WTC11 (cell line): ENCODE measurements around the gene PPP1R14B.

Source experiments
- MXD4 ChIP-seq: fragments of 250-450 bp; sonication (Bioruptor Pico); IDR thresholded peaks from 2 replicates; pipeline ENCODE4 v1.8.0; 2021; ENCODE audit warnings: mild to moderate bottlenecking, moderate library complexity, borderline replicate concordance
- MYBL2 ChIP-seq: sonication (generic); formaldehyde crosslinking; IDR thresholded peaks from 2 replicates; pipeline ENCODE4 v1.8.1; 2023; ENCODE audit warnings: mild to moderate bottlenecking, moderate library complexity, missing genetic modification reagents
- NFE2L1 ChIP-seq: sonication (generic); formaldehyde crosslinking; IDR thresholded peaks from 2 replicates; pipeline ENCODE4 v1.8.1; 2023; ENCODE audit warnings: missing genetic modification reagents
- NR1H2 ChIP-seq: sonication (generic); formaldehyde crosslinking; IDR thresholded peaks from 2 replicates; pipeline ENCODE4 v1.9.0; 2021; ENCODE audit warnings: mild to moderate bottlenecking, moderate library complexity, missing genetic modification reagents
- SMAD3 ChIP-seq: sonication (generic); formaldehyde crosslinking; IDR thresholded peaks from 2 replicates; pipeline ENCODE4 v1.8.0; 2022; ENCODE audit warnings: missing genetic modification reagents, mild to moderate bottlenecking, borderline replicate concordance
- SP1 ChIP-seq: sonication (generic); formaldehyde crosslinking; conservative IDR thresholded peaks from 2 replicates; pipeline ENCODE4 v1.8.1; 2022; ENCODE audit warnings: missing genetic modification reagents
- ZNF232 ChIP-seq: sonication (generic); formaldehyde crosslinking; IDR thresholded peaks from 2 replicates; pipeline ENCODE4 v1.8.0; 2022; ENCODE audit warnings: mild to moderate bottlenecking, missing genetic modification reagents
- TF ChIP-seq, protein P1 (sequence below): fragments of 200-600 bp; IDR thresholded peaks from 2 replicates; pipeline ENCODE4 v1.8.0; 2022; ENCODE audit warnings: antibody characterized with exemption
- TF ChIP-seq, protein P2 (sequence below): sonication (generic); formaldehyde crosslinking; IDR thresholded peaks from 2 replicates; pipeline ENCODE4 v1.8.1; 2023; ENCODE audit warnings: mild to moderate bottlenecking, missing genetic modification reagents, moderate library complexity
- TF ChIP-seq, protein P3 (sequence below): sonication (generic); formaldehyde crosslinking; IDR thresholded peaks from 2 replicates; pipeline ENCODE4 v1.8.0; 2022; ENCODE audit warnings: mild to moderate bottlenecking, missing genetic modification reagents
- TF ChIP-seq, protein P4 (sequence below): sonication (generic); formaldehyde crosslinking; conservative IDR thresholded peaks from 2 replicates; pipeline ENCODE4 v1.8.1; 2023; ENCODE audit warnings: mild to moderate bottlenecking, low read depth, missing genetic modification reagents, moderate library complexity
- TF ChIP-seq, protein P5 (sequence below): sonication (generic); formaldehyde crosslinking; IDR thresholded peaks from 2 replicates; pipeline ENCODE4 v1.8.0; 2022; ENCODE audit warnings: mild to moderate bottlenecking, missing genetic modification reagents

DNA sequence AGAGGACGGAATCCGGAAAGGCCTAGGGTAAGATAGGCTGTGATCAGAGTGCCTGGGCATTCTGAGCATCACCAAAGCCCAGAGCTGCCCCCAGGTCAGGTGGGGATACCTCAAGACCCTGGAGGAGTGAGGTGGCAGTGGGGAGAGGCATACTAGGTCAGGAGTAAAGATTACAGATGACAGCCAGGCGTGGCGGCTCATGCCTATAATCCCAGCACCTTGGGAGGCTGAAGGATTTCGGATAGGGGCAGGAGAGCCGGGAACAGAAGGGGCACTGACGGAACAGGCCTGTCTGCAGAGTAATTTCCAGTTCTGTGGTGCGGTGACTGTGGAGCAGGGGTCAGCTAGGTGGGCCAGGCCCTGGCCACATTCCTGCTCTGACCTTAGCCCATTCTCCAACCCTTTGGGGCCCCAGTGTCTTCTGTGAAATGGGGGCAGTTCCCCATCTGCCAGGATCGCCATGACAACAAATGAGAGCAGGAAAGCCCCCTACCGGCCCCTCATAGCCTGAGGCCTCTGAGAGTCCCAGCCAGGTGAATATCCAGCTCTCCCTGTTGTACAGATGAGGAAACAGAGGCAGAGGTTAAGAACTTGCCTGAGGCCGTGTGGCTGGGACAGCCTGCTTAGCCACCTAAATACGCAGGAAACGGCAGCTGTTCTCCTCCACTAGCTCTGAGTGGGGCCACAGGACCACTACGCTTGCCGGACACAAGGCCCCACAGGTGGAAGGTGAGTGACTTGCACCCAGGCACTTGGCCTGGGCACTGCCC is 28.5 kb upstream of the PPP1R14B start:
- TF ChIP-seq, protein P1, sequence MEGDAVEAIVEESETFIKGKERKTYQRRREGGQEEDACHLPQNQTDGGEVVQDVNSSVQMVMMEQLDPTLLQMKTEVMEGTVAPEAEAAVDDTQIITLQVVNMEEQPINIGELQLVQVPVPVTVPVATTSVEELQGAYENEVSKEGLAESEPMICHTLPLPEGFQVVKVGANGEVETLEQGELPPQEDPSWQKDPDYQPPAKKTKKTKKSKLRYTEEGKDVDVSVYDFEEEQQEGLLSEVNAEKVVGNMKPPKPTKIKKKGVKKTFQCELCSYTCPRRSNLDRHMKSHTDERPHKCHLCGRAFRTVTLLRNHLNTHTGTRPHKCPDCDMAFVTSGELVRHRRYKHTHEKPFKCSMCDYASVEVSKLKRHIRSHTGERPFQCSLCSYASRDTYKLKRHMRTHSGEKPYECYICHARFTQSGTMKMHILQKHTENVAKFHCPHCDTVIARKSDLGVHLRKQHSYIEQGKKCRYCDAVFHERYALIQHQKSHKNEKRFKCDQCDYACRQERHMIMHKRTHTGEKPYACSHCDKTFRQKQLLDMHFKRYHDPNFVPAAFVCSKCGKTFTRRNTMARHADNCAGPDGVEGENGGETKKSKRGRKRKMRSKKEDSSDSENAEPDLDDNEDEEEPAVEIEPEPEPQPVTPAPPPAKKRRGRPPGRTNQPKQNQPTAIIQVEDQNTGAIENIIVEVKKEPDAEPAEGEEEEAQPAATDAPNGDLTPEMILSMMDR, result no peak
- TF ChIP-seq MXD4 (CRISPR knock-in tag) (no peak), NFE2L1 (CRISPR knock-in tag) (no peak), SMAD3 (CRISPR knock-in tag) (no peak), SP1 (CRISPR knock-in tag) (no peak), NR1H2 (no peak), MYBL2 (no peak), ZNF232 (CRISPR knock-in tag) (no peak)
- TF ChIP-seq, protein P2, sequence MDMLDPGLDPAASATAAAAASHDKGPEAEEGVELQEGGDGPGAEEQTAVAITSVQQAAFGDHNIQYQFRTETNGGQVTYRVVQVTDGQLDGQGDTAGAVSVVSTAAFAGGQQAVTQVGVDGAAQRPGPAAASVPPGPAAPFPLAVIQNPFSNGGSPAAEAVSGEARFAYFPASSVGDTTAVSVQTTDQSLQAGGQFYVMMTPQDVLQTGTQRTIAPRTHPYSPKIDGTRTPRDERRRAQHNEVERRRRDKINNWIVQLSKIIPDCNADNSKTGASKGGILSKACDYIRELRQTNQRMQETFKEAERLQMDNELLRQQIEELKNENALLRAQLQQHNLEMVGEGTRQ (CRISPR knock-in tag), result no peak
- TF ChIP-seq, protein P3, sequence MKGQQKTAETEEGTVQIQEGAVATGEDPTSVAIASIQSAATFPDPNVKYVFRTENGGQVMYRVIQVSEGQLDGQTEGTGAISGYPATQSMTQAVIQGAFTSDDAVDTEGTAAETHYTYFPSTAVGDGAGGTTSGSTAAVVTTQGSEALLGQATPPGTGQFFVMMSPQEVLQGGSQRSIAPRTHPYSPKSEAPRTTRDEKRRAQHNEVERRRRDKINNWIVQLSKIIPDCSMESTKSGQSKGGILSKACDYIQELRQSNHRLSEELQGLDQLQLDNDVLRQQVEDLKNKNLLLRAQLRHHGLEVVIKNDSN, result no peak
- TF ChIP-seq, protein P4, sequence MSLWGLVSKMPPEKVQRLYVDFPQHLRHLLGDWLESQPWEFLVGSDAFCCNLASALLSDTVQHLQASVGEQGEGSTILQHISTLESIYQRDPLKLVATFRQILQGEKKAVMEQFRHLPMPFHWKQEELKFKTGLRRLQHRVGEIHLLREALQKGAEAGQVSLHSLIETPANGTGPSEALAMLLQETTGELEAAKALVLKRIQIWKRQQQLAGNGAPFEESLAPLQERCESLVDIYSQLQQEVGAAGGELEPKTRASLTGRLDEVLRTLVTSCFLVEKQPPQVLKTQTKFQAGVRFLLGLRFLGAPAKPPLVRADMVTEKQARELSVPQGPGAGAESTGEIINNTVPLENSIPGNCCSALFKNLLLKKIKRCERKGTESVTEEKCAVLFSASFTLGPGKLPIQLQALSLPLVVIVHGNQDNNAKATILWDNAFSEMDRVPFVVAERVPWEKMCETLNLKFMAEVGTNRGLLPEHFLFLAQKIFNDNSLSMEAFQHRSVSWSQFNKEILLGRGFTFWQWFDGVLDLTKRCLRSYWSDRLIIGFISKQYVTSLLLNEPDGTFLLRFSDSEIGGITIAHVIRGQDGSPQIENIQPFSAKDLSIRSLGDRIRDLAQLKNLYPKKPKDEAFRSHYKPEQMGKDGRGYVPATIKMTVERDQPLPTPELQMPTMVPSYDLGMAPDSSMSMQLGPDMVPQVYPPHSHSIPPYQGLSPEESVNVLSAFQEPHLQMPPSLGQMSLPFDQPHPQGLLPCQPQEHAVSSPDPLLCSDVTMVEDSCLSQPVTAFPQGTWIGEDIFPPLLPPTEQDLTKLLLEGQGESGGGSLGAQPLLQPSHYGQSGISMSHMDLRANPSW, result no peak
- TF ChIP-seq, protein P5, sequence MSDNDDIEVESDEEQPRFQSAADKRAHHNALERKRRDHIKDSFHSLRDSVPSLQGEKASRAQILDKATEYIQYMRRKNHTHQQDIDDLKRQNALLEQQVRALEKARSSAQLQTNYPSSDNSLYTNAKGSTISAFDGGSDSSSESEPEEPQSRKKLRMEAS (CRISPR knock-in tag), result no peak
